HCT116 (cell line): ENCODE measurements around the gene LRRC43. TPM values are rescaled to one million over a fixed set of nuclear protein-coding genes. Genes with fewer than 3 reads are reported as not detected.
A peak's percentile ranks its signal among the peaks of the same experiment; 100 is the strongest.

Experiments used
- ATAC-seq: fragments of 200-7000 bp; cut with Tn5 transposase; 2 replicates; pipeline ENCODE4 v1.9.1; 2020; ENCODE audit warnings: mild to moderate bottlenecking, moderate library complexity
- BruUV-seq: library from RNA; stranded (reverse); fragments of 400-500 nt; replicated peaks from 2 replicates; lab custom pipeline; 2021; lab: Mats Ljungman, UMichigan
- CTCF ChIA-PET: fragments of 300-600 bp; sonication (Branson Sonifier 250); formaldehyde crosslinking; loops from one replicate; lab custom pipeline; 2021; ENCODE audit warnings: antibody characterized with exemption; lab: Charles Lee
- POLR2A ChIA-PET: fragments of 300-600, 350-600 bp; sonication (Branson Sonifier 250); formaldehyde crosslinking; loops from one replicate; lab custom pipeline; 2021; ENCODE audit warnings: antibody characterized with exemption; lab: Charles Lee
- RAD21 ChIA-PET, 2 experiments: fragments of 300-600 bp; sonication (Branson Sonifier 250); formaldehyde crosslinking; loops; one replicate each; lab custom pipeline; 2023; ENCODE audit warnings: low total read pairs in 2 of 2; ENCODE audit not compliant: uncharacterized antibody in 2 of 2, unreplicated experiment in 2 of 2, low non-redundant PET in 1 of 2; lab: Charles Lee
- DNase-seq: peaks from one replicate; pipeline ENCODE4 v3.0.0-alpha.2; 2010; ENCODE audit warnings: low read depth, low spot score
- H2AFZ ChIP-seq: fragments of 200-600 bp; shearing (Covaris generic), sonication (generic); 2 replicates; pipeline ENCODE4 v1.6.1; 2017; ENCODE audit warnings: low read depth, mixed run types, mixed read lengths, antibody characterized with exemption, low read length; ENCODE audit not compliant: poor library complexity, severe bottlenecking
- H3K27ac ChIP-seq: 2 replicates; pipeline ENCODE4 v1.5.1; 2012; ENCODE audit warnings: low read depth, low read length
- H3K27me3 ChIP-seq: fragments of 200-600 bp; sonication (generic); 2 replicates; pipeline ENCODE4 v1.6.1; 2016; ENCODE audit warnings: mixed run types, low read length, mixed read lengths; ENCODE audit not compliant: insufficient read depth
- H3K36me3 ChIP-seq, 2 experiments: fragments of 200-500 bp in 1 of 2; fragments of 200-600 bp in 1 of 2; sonication (Bioruptor generic) in 1 of 2; sonication (generic) in 1 of 2; 2 replicates each; pipeline versions ENCODE4 v1.5.1 to v1.6.1; 2014 to 2016; ENCODE audit warnings: low read length in 2 of 2, inconsistent platforms in 1 of 2, mixed read lengths in 1 of 2, mixed run types in 1 of 2; ENCODE audit not compliant: insufficient read depth in 2 of 2, control insufficient read depth in 1 of 2
- H3K4me1 ChIP-seq, 2 experiments: fragments of 200-600 bp in 1 of 2; sonication (generic) in 1 of 2; 2 replicates each; pipeline versions ENCODE4 v1.5.1 to v1.6.1; 2012 to 2017; ENCODE audit warnings: low read length in 2 of 2, inconsistent platforms in 1 of 2, mild to moderate bottlenecking in 1 of 2, mixed read lengths in 1 of 2, mixed run types in 1 of 2, moderate library complexity in 1 of 2; ENCODE audit not compliant: insufficient read depth in 2 of 2, control insufficient read depth in 1 of 2
- H3K4me2 ChIP-seq: fragments of 200-600 bp; sonication (generic); 2 replicates; pipeline ENCODE4 v1.6.1; 2017; ENCODE audit warnings: mixed run types, low read length, mixed read lengths
- H3K4me3 ChIP-seq, 2 experiments: fragments of 200-600 bp in 1 of 2; sonication (generic) in 1 of 2; replicated peaks in 1 of 2; 2 replicates each; pipeline ENCODE4 v1.5.1; 2011 to 2016; ENCODE audit warnings: low read length in 2 of 2, control low read depth in 1 of 2, low read depth in 1 of 2, mild to moderate bottlenecking in 1 of 2, mixed read lengths in 1 of 2, mixed run types in 1 of 2
- H3K79me2 ChIP-seq: fragments of 200-600 bp; sonication (generic); 2 replicates; pipeline ENCODE4 v1.6.1; 2017; ENCODE audit warnings: mild to moderate bottlenecking, mixed run types, low read length, moderate library complexity, mixed read lengths; ENCODE audit not compliant: insufficient read depth
- H3K9ac ChIP-seq: fragments of 200-600 bp; sonication (generic); 2 replicates; pipeline ENCODE4 v1.6.1; 2016; ENCODE audit warnings: low read length, mixed read lengths
- H3K9me2 ChIP-seq: fragments of 200-600 bp; sonication (generic), shearing (Covaris generic); 2 replicates; pipeline ENCODE4 v1.6.1; 2017; ENCODE audit warnings: mixed run types, mild to moderate bottlenecking, moderate library complexity; ENCODE audit not compliant: insufficient read depth
- H3K9me3 ChIP-seq, 2 experiments: fragments of 200-500 bp in 1 of 2; fragments of 200-600 bp in 1 of 2; sonication (Bioruptor generic) in 1 of 2; sonication (generic) in 1 of 2; 2 replicates each; pipeline ENCODE4 v1.6.1; 2014 to 2017; ENCODE audit warnings: low read length in 2 of 2, mixed read lengths in 2 of 2, inconsistent platforms in 1 of 2, low read depth in 1 of 2, mild to moderate bottlenecking in 1 of 2, mixed run types in 1 of 2, moderate library complexity in 1 of 2; ENCODE audit not compliant: control insufficient read depth in 1 of 2, insufficient read depth in 1 of 2
- H4K20me1 ChIP-seq: fragments of 200-600 bp; sonication (generic), shearing (Covaris generic); 2 replicates; pipeline ENCODE4 v1.6.1; 2017; ENCODE audit warnings: mixed run types, mild to moderate bottlenecking, moderate library complexity; ENCODE audit not compliant: insufficient read depth
- ELF1 ChIP-seq: IDR thresholded peaks from 2 replicates; pipeline ENCODE4 v1.6.1; 2012; ENCODE audit warnings: low read depth, borderline replicate concordance
- EZH2 ChIP-seq: fragments of 200-600 bp; sonication (generic); IDR thresholded peaks from 2 replicates; pipeline ENCODE4 v1.6.1; 2017; ENCODE audit warnings: antibody characterized with exemption, mixed run types
- FOSL1 ChIP-seq: IDR thresholded peaks from 2 replicates; pipeline ENCODE4 v1.6.1; 2012; ENCODE audit warnings: low read depth
- POLR2A ChIP-seq: IDR thresholded peaks from 2 replicates; pipeline ENCODE4 v1.7.0; 2011; ENCODE audit warnings: borderline replicate concordance; ENCODE audit not compliant: insufficient read depth, insufficient read length; ENCODE audit errors: extremely low read depth
- POLR2AphosphoS5 ChIP-seq: IDR thresholded peaks from 2 replicates; pipeline ENCODE4 v1.6.1; 2011; ENCODE audit warnings: mild to moderate bottlenecking, low read depth, low read length, moderate library complexity
- RAD21 ChIP-seq: IDR thresholded peaks from 2 replicates; pipeline ENCODE4 v1.6.1; 2012; ENCODE audit warnings: low read depth, mild to moderate bottlenecking
- SIN3A ChIP-seq: IDR thresholded peaks from 2 replicates; pipeline ENCODE4 v1.6.1; 2012; ENCODE audit warnings: low read depth
- SP1 ChIP-seq: IDR thresholded peaks from 2 replicates; pipeline ENCODE4 v1.6.1; 2012; ENCODE audit warnings: low read depth
- TCF7L2 ChIP-seq: IDR thresholded peaks from 2 replicates; pipeline ENCODE4 v1.7.0; 2011; ENCODE audit warnings: borderline replicate concordance, inconsistent platforms; ENCODE audit not compliant: insufficient read depth, insufficient read length; ENCODE audit errors: extremely low read depth
- ZFX ChIP-seq: fragments of 450-650 bp; IDR thresholded peaks from 2 replicates; pipeline ENCODE4 v1.6.1; 2017
- ZNF274 ChIP-seq: fragments of 200-500 bp; sonication (Bioruptor generic); IDR thresholded peaks from 2 replicates; pipeline ENCODE4 v1.6.1; 2014; ENCODE audit warnings: mild to moderate bottlenecking, low read depth, low read length, inconsistent platforms
- intact Hi-C: fragments of 100-400 bp; cut with micrococcal nuclease; formaldehyde crosslinking; loops from 2 replicates; pipeline ENCODE4 v1.10.0; 2022
- total RNA-seq: library from RNA; stranded (reverse); gene quantifications from one replicate; pipeline ENCODE4 v1.2.1, GENCODE V29; 2021; ENCODE audit not compliant: unreplicated experiment
- TF ChIP-seq, protein P1 (sequence below): IDR thresholded peaks from 2 replicates; pipeline ENCODE4 v1.6.1; 2012
- TF ChIP-seq, protein P2 (sequence below): IDR thresholded peaks from 2 replicates; pipeline ENCODE4 v1.6.1; 2011; ENCODE audit warnings: mild to moderate bottlenecking, low read length, moderate library complexity; ENCODE audit not compliant: insufficient replicate concordance; ENCODE audit errors: extremely low read depth
- TF ChIP-seq, protein P3 (sequence below), 3 experiments: fragments of 200-600 bp in 1 of 3; sonication (generic) in 1 of 3; IDR thresholded peaks in 2 of 3; conservative IDR thresholded peaks in 1 of 3; 2 replicates each; pipeline ENCODE4 v1.5.1; 2012 to 2017; ENCODE audit warnings: low read depth in 2 of 3, low read length in 2 of 3, antibody characterized with exemption in 1 of 3, borderline replicate concordance in 1 of 3, control low read depth in 1 of 3, mild to moderate bottlenecking in 1 of 3, mixed read lengths in 1 of 3, mixed run types in 1 of 3, moderate library complexity in 1 of 3; ENCODE audit not compliant: insufficient read depth in 1 of 3
- TF ChIP-seq, protein P4 (sequence below): IDR thresholded peaks from 2 replicates; pipeline ENCODE4 v1.6.1; 2012; ENCODE audit warnings: low read depth
- TF ChIP-seq, protein P5 (sequence below): IDR thresholded peaks from 2 replicates; pipeline ENCODE4 v1.6.1; 2012

Gene LRRC43
- total RNA-seq, 1 experiment from 2014 or later, result not detected

DNA sequence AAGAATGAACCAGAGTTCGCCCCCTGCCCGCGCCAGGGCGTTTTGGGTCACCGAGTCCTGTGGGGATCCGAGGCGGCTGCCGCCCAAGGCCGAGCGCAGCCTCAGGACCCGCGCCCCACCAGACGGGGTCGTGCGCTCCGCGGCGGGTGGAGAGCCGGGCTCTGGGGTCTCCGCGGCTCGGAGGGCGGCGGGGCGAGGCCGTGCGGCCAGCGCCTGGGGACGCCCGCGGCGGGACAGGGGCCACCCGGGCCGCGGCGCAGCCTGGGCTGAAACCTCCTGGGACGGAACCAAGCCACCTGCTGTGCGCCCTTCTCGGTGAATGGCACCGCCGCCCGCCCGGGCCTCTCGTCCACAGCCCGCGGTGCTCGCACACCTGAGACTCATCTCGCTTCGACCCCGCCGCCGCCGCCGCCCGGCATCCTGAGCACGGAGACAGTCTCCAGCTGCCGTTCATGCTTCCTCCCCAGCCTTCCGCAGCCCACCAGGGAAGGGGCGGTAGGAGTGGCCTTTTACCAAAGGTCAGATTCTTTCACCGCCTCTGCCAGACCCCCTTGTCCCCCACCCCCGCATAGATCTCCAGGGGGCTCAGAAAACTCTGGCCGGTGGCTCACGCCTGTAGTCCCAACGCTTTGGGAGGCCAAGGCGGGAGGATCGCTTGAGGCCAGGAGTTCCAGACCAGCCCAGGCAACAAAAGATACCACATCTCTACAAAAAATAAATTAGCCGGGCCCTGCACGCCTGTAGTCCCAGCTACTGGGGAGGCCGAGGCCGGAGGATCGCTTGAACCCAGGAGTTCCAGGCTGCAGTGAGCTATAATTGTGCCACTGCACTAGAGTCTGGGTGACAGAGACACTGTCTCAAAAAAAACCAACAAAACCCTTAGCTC is 21.5 kb downstream of the LRRC43 start:
- no peaks in the 10 kb centered on the region; the same call in 1 of the 2 replicates for H3K79me2 ChIP-seq
- BruUV-seq, result no TSS peak
- no peaks in the 10 kb centered on the region for H4K20me1 ChIP-seq
- peak overlapping the region; percentile 88 for H3K4me2 ChIP-seq
- TF ChIP-seq, protein P1, sequence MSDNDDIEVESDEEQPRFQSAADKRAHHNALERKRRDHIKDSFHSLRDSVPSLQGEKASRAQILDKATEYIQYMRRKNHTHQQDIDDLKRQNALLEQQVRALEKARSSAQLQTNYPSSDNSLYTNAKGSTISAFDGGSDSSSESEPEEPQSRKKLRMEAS, result no peak
- TF ChIP-seq SIN3A (no peak), EZH2 (no peak), SP1 (no peak), POLR2A (no peak), ZFX (no peak), FOSL1 (no peak), TCF7L2 (no peak), ZNF274 (no peak), POLR2AphosphoS5 (no peak), ELF1 (no peak), RAD21 (no peak)
- TF ChIP-seq, protein P2, sequence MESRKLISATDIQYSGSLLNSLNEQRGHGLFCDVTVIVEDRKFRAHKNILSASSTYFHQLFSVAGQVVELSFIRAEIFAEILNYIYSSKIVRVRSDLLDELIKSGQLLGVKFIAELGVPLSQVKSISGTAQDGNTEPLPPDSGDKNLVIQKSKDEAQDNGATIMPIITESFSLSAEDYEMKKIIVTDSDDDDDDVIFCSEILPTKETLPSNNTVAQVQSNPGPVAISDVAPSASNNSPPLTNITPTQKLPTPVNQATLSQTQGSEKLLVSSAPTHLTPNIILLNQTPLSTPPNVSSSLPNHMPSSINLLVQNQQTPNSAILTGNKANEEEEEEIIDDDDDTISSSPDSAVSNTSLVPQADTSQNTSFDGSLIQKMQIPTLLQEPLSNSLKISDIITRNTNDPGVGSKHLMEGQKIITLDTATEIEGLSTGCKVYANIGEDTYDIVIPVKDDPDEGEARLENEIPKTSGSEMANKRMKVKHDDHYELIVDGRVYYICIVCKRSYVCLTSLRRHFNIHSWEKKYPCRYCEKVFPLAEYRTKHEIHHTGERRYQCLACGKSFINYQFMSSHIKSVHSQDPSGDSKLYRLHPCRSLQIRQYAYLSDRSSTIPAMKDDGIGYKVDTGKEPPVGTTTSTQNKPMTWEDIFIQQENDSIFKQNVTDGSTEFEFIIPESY, result no peak
- TF ChIP-seq, protein P3, sequence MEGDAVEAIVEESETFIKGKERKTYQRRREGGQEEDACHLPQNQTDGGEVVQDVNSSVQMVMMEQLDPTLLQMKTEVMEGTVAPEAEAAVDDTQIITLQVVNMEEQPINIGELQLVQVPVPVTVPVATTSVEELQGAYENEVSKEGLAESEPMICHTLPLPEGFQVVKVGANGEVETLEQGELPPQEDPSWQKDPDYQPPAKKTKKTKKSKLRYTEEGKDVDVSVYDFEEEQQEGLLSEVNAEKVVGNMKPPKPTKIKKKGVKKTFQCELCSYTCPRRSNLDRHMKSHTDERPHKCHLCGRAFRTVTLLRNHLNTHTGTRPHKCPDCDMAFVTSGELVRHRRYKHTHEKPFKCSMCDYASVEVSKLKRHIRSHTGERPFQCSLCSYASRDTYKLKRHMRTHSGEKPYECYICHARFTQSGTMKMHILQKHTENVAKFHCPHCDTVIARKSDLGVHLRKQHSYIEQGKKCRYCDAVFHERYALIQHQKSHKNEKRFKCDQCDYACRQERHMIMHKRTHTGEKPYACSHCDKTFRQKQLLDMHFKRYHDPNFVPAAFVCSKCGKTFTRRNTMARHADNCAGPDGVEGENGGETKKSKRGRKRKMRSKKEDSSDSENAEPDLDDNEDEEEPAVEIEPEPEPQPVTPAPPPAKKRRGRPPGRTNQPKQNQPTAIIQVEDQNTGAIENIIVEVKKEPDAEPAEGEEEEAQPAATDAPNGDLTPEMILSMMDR (IDR thresholded peaks at IDR 0.05 in 2 of 3, conservative IDR thresholded peaks at IDR 0.05 in 1 of 3; ENCODE audit: borderline replicate concordance in 1 of 3, insufficient read depth in 1 of 3, low read depth in 2 of 3, low read length in 2 of 3), result no peak
- TF ChIP-seq, protein P4, sequence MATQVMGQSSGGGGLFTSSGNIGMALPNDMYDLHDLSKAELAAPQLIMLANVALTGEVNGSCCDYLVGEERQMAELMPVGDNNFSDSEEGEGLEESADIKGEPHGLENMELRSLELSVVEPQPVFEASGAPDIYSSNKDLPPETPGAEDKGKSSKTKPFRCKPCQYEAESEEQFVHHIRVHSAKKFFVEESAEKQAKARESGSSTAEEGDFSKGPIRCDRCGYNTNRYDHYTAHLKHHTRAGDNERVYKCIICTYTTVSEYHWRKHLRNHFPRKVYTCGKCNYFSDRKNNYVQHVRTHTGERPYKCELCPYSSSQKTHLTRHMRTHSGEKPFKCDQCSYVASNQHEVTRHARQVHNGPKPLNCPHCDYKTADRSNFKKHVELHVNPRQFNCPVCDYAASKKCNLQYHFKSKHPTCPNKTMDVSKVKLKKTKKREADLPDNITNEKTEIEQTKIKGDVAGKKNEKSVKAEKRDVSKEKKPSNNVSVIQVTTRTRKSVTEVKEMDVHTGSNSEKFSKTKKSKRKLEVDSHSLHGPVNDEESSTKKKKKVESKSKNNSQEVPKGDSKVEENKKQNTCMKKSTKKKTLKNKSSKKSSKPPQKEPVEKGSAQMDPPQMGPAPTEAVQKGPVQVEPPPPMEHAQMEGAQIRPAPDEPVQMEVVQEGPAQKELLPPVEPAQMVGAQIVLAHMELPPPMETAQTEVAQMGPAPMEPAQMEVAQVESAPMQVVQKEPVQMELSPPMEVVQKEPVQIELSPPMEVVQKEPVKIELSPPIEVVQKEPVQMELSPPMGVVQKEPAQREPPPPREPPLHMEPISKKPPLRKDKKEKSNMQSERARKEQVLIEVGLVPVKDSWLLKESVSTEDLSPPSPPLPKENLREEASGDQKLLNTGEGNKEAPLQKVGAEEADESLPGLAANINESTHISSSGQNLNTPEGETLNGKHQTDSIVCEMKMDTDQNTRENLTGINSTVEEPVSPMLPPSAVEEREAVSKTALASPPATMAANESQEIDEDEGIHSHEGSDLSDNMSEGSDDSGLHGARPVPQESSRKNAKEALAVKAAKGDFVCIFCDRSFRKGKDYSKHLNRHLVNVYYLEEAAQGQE, result no peak
- TF ChIP-seq, protein P5, sequence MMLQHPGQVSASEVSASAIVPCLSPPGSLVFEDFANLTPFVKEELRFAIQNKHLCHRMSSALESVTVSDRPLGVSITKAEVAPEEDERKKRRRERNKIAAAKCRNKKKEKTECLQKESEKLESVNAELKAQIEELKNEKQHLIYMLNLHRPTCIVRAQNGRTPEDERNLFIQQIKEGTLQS, result no peak
- TF ChIP-seq, all 23 proteins: peak for 0
- H2AFZ ChIP-seq, result no peak overlapping the region
- peaks cover 2 to 31% of the 10 kb centered on the region in 2 experiments; a peak in 3 of 4 replicates for H3K4me1 ChIP-seq
- no peaks in the 10 kb centered on the region for H3K9me3 ChIP-seq
- intact Hi-C loops, result no loop called here
- peak overlapping the region; percentile 54; the same call in 1 of the 2 replicates for H3K27ac ChIP-seq
- H3K4me3 ChIP-seq, result peak overlapping the region; percentile 48 to 62
- H3K9me2 ChIP-seq, result no peaks in the 10 kb centered on the region
- RAD21 ChIA-PET, result interaction anchor here in 1 of 2 experiments (1.0 kb wide), 1 partner anchor 14 kb away, joined by 3 read pairs; no protein-coding TSS in a partner anchor
- DNase-seq, result no peak
- no peaks in the 10 kb centered on the region for H3K27me3 ChIP-seq
- CTCF ChIA-PET, result interaction anchor here (0.6 kb wide), 2 partner anchors 91 to 132 kb away, joined by 3 read pairs; no protein-coding TSS in a partner anchor
- peaks cover 11 to 16% of the 10 kb centered on the region in 2 experiments; a peak in 3 of 4 replicates for H3K36me3 ChIP-seq
- ATAC-seq, result no peak; the same call in 1 of the 2 replicates
- peak overlapping the region; percentile 65 for H3K9ac ChIP-seq
- POLR2A ChIA-PET, result interaction anchor here (0.6 to 1.0 kb wide), 5 partner anchors 21 to 705 kb away, joined by 3 to 6 read pairs (median 3); partner anchors contain the start of gene DIABLO
